H1 (cell line): Measurements from ENCODE around the gene TIMP3. TPM values are rescaled to one million over a fixed set of nuclear protein-coding genes. Genes with fewer than 3 reads are reported as not detected.

Experiments used
- CTCF ChIA-PET: fragments of 300-600 bp; sonication (Branson Sonifier 250); formaldehyde crosslinking; loops from one replicate; lab custom pipeline; 2021; ENCODE audit not compliant: partially characterized antibody; lab: Charles Lee
- POLR2A ChIA-PET: fragments of 300-600 bp; sonication (Branson Sonifier 250); formaldehyde crosslinking; loops from one replicate; lab custom pipeline; 2021; ENCODE audit warnings: inconsistent platforms; ENCODE audit not compliant: partially characterized antibody; lab: Charles Lee
- DNase-seq, 2 experiments: peaks; one replicate each; pipeline versions ENCODE4 v3.0.0 to v3.0.0-alpha.2; 2010 to 2022; ENCODE audit warnings: low spot score in 2 of 2, low read depth in 1 of 2, mixed read lengths in 1 of 2
- FAIRE-seq: peaks from 2 replicates; lab custom pipeline; 2011; peaks lifted over from hg19 to GRCh38; lab: Jason Lieb, UNC
- H2AFZ ChIP-seq: 2 replicates; pipeline ENCODE4 v1.8.1; 2012; ENCODE audit warnings: low read length, inconsistent platforms
- H2AK5ac ChIP-seq: 2 replicates; pipeline ENCODE4 v1.6.1; 2013; ENCODE audit warnings: low read depth, low read length
- H2BK120ac ChIP-seq: replicated peaks from 2 replicates; pipeline ENCODE3; 2013; ENCODE audit warnings: low read depth, low read length, inconsistent platforms
- H2BK12ac ChIP-seq: 2 replicates; pipeline ENCODE4 v1.6.1; 2013; ENCODE audit warnings: low read depth, low read length
- H2BK15ac ChIP-seq: 2 replicates; pipeline ENCODE4 v1.6.1; 2013; ENCODE audit warnings: low read length
- H2BK20ac ChIP-seq: 2 replicates; pipeline ENCODE4 v1.6.1; 2013; ENCODE audit warnings: low read length
- H2BK5ac ChIP-seq: 2 replicates; pipeline ENCODE4 v1.6.1; 2013; ENCODE audit warnings: low read depth, low read length
- H3K14ac ChIP-seq: 2 replicates; pipeline ENCODE4 v1.6.1; 2013; ENCODE audit warnings: inconsistent platforms; ENCODE audit not compliant: insufficient read length
- H3K18ac ChIP-seq: 2 replicates; pipeline ENCODE4 v1.6.1; 2013; ENCODE audit warnings: low read length; ENCODE audit errors: extremely low read depth
- H3K23ac ChIP-seq: 2 replicates; pipeline ENCODE4 v1.6.1; 2013; ENCODE audit warnings: inconsistent platforms; ENCODE audit not compliant: insufficient read length
- H3K23me2 ChIP-seq: 2 replicates; pipeline ENCODE4 v1.6.1; 2013; ENCODE audit warnings: low read depth, low read length
- H3K27ac ChIP-seq: 2 replicates; pipeline ENCODE4 v1.6.1; 2011; ENCODE audit warnings: low read depth, low read length, inconsistent platforms
- H3K27me3 ChIP-seq, 4 experiments: replicated peaks in 1 of 4; 1 replicate in 1 of 4; 2 replicates in 3 of 4; pipeline versions ENCODE4 v1.6.1 to v1.8.1; 2011 to 2013; ENCODE audit warnings: low read length in 3 of 4, mild to moderate bottlenecking in 3 of 4, inconsistent platforms in 2 of 4, mixed read lengths in 2 of 4, moderate library complexity in 1 of 4; ENCODE audit not compliant: control insufficient read depth in 3 of 4, insufficient read depth in 3 of 4; ENCODE audit errors: extremely low read depth in 1 of 4
- H3K36me3 ChIP-seq, 4 experiments: 2 replicates each; pipeline versions ENCODE4 v1.6.1 to v1.8.1; 2011 to 2013; ENCODE audit warnings: mild to moderate bottlenecking in 4 of 4, low read length in 3 of 4, moderate library complexity in 2 of 4, control low read depth in 1 of 4, inconsistent platforms in 1 of 4; ENCODE audit not compliant: insufficient read depth in 4 of 4, control insufficient read depth in 2 of 4
- H3K4ac ChIP-seq: replicated peaks from 2 replicates; pipeline ENCODE3; 2013; ENCODE audit warnings: low read length, low read depth, mixed read lengths, inconsistent platforms; ENCODE audit not compliant: insufficient read length
- H3K4me1 ChIP-seq, 4 experiments: replicated peaks in 1 of 4; 1 replicate in 1 of 4; 2 replicates in 3 of 4; pipeline versions ENCODE4 v1.6.1 to v1.8.1; 2011 to 2013; ENCODE audit warnings: low read length in 3 of 4, inconsistent platforms in 2 of 4, mixed read lengths in 1 of 4; ENCODE audit not compliant: insufficient read depth in 4 of 4, control insufficient read depth in 3 of 4
- H3K4me2 ChIP-seq, 2 experiments: 2 replicates each; pipeline versions ENCODE4 v1.6.1 to v1.8.1; 2011 to 2013; ENCODE audit warnings: low read depth in 2 of 2, low read length in 2 of 2, control low read depth in 1 of 2, inconsistent platforms in 1 of 2, mild to moderate bottlenecking in 1 of 2; ENCODE audit not compliant: insufficient read depth in 1 of 2
- H3K4me3 ChIP-seq, 4 experiments: fragments of 200-600, 300-600 bp in 1 of 4; sonication (generic), shearing (Covaris generic), sonication (Bioruptor Twin) in 1 of 4; 2 replicates each; pipeline versions ENCODE4 v1.5.1 to v1.8.1; 2011 to 2016; ENCODE audit warnings: low read length in 4 of 4, low read depth in 3 of 4, control low read depth in 2 of 4, inconsistent platforms in 2 of 4, mild to moderate bottlenecking in 2 of 4, mixed read lengths in 1 of 4, moderate library complexity in 1 of 4; ENCODE audit not compliant: insufficient read depth in 2 of 4; ENCODE audit errors: extremely low read depth in 1 of 4
- H3K56ac ChIP-seq: replicated peaks from 2 replicates; pipeline ENCODE3; 2013; ENCODE audit warnings: low read depth, mild to moderate bottlenecking, mixed read lengths, low read length, inconsistent platforms; ENCODE audit not compliant: insufficient read length
- H3K79me1 ChIP-seq: 2 replicates; pipeline ENCODE4 v1.6.1; 2013; ENCODE audit warnings: low read depth, low read length, control low read depth
- H3K79me2 ChIP-seq, 2 experiments: 2 replicates each; pipeline versions ENCODE4 v1.6.1 to v1.8.1; 2012 to 2013; ENCODE audit warnings: low read length in 2 of 2, mild to moderate bottlenecking in 2 of 2, inconsistent platforms in 1 of 2; ENCODE audit not compliant: insufficient read depth in 2 of 2, control insufficient read depth in 1 of 2
- H3K9ac ChIP-seq, 4 experiments: replicated peaks in 1 of 4; 1 replicate in 1 of 4; 2 replicates in 3 of 4; pipeline versions ENCODE4 v1.6.1 to v1.8.1; 2011 to 2013; ENCODE audit warnings: low read depth in 3 of 4, low read length in 3 of 4, control low read depth in 2 of 4, mild to moderate bottlenecking in 2 of 4, moderate library complexity in 2 of 4, inconsistent platforms in 1 of 4; ENCODE audit errors: extremely low read depth in 1 of 4
- H3K9me3 ChIP-seq, 2 experiments: 2 replicates each; pipeline versions ENCODE4 v1.6.1 to v1.8.1; 2012 to 2013; ENCODE audit warnings: mild to moderate bottlenecking in 2 of 2, moderate library complexity in 2 of 2, control low read depth in 1 of 2, inconsistent platforms in 1 of 2, low read depth in 1 of 2, low read length in 1 of 2, mixed read lengths in 1 of 2; ENCODE audit not compliant: insufficient read depth in 2 of 2
- H4K20me1 ChIP-seq, 2 experiments: replicated peaks in 1 of 2; 2 replicates each; pipeline versions ENCODE3 to v1.8.1; 2011 to 2013; ENCODE audit warnings: inconsistent platforms in 2 of 2, low read length in 2 of 2, mild to moderate bottlenecking in 1 of 2; ENCODE audit not compliant: insufficient read depth in 2 of 2, control insufficient read depth in 1 of 2
- H4K5ac ChIP-seq: 2 replicates; pipeline ENCODE4 v1.6.1; 2013; ENCODE audit warnings: low read length, low read depth, mixed read lengths, inconsistent platforms; ENCODE audit not compliant: insufficient read length
- H4K8ac ChIP-seq: 2 replicates; pipeline ENCODE4 v1.8.0; 2013; ENCODE audit warnings: mild to moderate bottlenecking, moderate library complexity, low read length, inconsistent platforms; ENCODE audit not compliant: insufficient read depth; ENCODE audit errors: extremely low read depth
- H4K91ac ChIP-seq: replicated peaks from 2 replicates; pipeline ENCODE3; 2013; ENCODE audit warnings: low read length, mixed read lengths, inconsistent platforms; ENCODE audit not compliant: insufficient read length
- ATF3 ChIP-seq: IDR thresholded peaks from 2 replicates; pipeline ENCODE4 v1.6.1; 2011; ENCODE audit warnings: low read depth, mild to moderate bottlenecking, low read length; ENCODE audit not compliant: insufficient read depth
- CTBP2 ChIP-seq: IDR thresholded peaks from 2 replicates; pipeline ENCODE4 v1.7.0; 2011; ENCODE audit warnings: borderline replicate concordance, mild to moderate bottlenecking, moderate library complexity, mixed read lengths, low read length; ENCODE audit not compliant: insufficient read depth, insufficient read length
- SP1 ChIP-seq: IDR thresholded peaks from 2 replicates; pipeline ENCODE4 v1.6.1; 2011; ENCODE audit warnings: low read depth, low read length
- WGBS, 2 experiments: shearing (Covaris generic) in 1 of 2; methylation state at CpG; one replicate each; pipeline versions ENCODE4 v1.1.6 to v1.1.7; 2013 to 2015; ENCODE audit warnings: low lambda C conversion rate in 2 of 2, mixed read lengths in 2 of 2, inconsistent platforms in 1 of 2, low coverage in 1 of 2, missing lambda C conversion rate in 1 of 2; ENCODE audit not compliant: insufficient replicate concordance in 2 of 2, insufficient coverage in 1 of 2, insufficient read length in 1 of 2; ENCODE audit errors: extremely low coverage in 1 of 2, missing lambda C conversion rate in 1 of 2; 5-methylcytosine and 5-hydroxymethylcytosine counted together
- polyA plus RNA-seq, 7 experiments: library from polyadenylated mRNA; depleted of rRNA in 3 of 7; stranded (reverse) in 5 of 7; unstranded in 2 of 7; fragments of >200 nt in 5 of 7; fragments of 200-250 nt in 2 of 7; gene quantifications; 1 replicate in 5 of 7; 2 replicates in 1 of 7; 4 replicates in 1 of 7; pipeline versions ENCODE4 v1.2.1 to v1.2.3, GENCODE V29; 2011 to 2013; ENCODE audit warnings: missing spikeins in 2 of 7, mixed read lengths in 2 of 7
- total RNA-seq: library from RNA; stranded (reverse); fragmentation: NEBNext Ultra II Directional; extraction: Animal tissue kit (Norgen Biotek cat#: 25700); gene quantifications from 2 replicates; pipeline ENCODE4 v1.2.1, GENCODE V29; 2021

The TIMP3 gene
- total and polyA plus RNA-seq, 2 of the 8 experiments (the other 6 are each of a cell fraction or from before 2014, with no cell fraction given), result 1.3 to 4.7 TPM

- H2AK5ac ChIP-seq, result no peak overlapping the region
- H2BK120ac ChIP-seq, result no peak overlapping the region
- H3K27ac ChIP-seq, result no peak overlapping the region
- no peaks in the 10 kb centered on the region for H3K9me3 ChIP-seq
- H3K27me3 ChIP-seq, result no peaks in the 10 kb centered on the region
- H4K20me1 ChIP-seq, result peaks cover 0 to 3% of the 10 kb centered on the region in 2 experiments
- no peak overlapping the region for H3K4ac ChIP-seq
- no peak overlapping the region for H2BK15ac ChIP-seq
- H3K4me3 ChIP-seq, result no peak overlapping the region
- no peak overlapping the region for H3K18ac ChIP-seq
- no peak overlapping the region for H4K8ac ChIP-seq
- no peak overlapping the region for H3K4me2 ChIP-seq
- H3K9ac ChIP-seq, result no peak overlapping the region
- no peak overlapping the region for H3K56ac ChIP-seq
- no peak overlapping the region for H3K23ac ChIP-seq
- H4K91ac ChIP-seq, result no peak overlapping the region
- H2BK5ac ChIP-seq, result no peak overlapping the region
- H2AFZ ChIP-seq, result no peak overlapping the region
- H3K79me1 ChIP-seq, result no peaks in the 10 kb centered on the region
- H4K5ac ChIP-seq, result no peak overlapping the region
- DNase-seq (no peak), FAIRE-seq (no peak)
- WGBS, 2 experiments, result 85% methylated on average over 7 of the region's 7 CpGs; no CpG with 5 or more reads in 1 of the 2 experiments
- CTCF ChIA-PET, result interaction anchor here (0.8 to 5.5 kb wide), 9 partner anchors 8 to 298 kb away, joined by 3 to 39 read pairs (median 4); partner anchors contain the start of gene TIMP3
- H2BK20ac ChIP-seq, result no peak overlapping the region
- H3K14ac ChIP-seq, result no peak overlapping the region
- H3K4me1 ChIP-seq, result peaks cover 5 to 14% (median 8%) of the 10 kb centered on the region in 4 experiments
- H3K36me3 ChIP-seq, result no peaks in the 10 kb centered on the region
- H3K79me2 ChIP-seq, result no peaks in the 10 kb centered on the region
- POLR2A ChIA-PET, result interaction anchor here (1.0 to 1.2 kb wide), 2 partner anchors 20 to 25 kb away, joined by 3 to 4 read pairs; partner anchors contain the start of gene TIMP3
- H2BK12ac ChIP-seq, result no peak overlapping the region
- H3K23me2 ChIP-seq, result 0 out of 2 replicates have a peak, but pooled peaks cover 2% of the 10 kb centered on the region
- TF ChIP-seq SP1, result no peak
- TF ChIP-seq ATF3, result no peak
- no peak for TF ChIP-seq CTBP2
Observed at GRCh38 chr22:32827049-32827602, 25.6 kb downstream of the TIMP3 start.
